DLD1 (cell line): ENCODE results near the gene HOXC6.

Experiments
- in situ Hi-C: cut with HindIII; loops from 2 replicates; pipeline ENCODE4 v1.10.0; 2017; ENCODE audit warnings: low sequenced_read_pairs

The HOXC6 gene

GRCh38 chr12:54024127-54024526, 4.1 kb upstream of the HOXC6 start:
- in situ Hi-C loops, result loop anchor here (25.0 kb wide), 1 partner anchor 188 kb away; no protein-coding TSS in a partner anchor

DNA sequence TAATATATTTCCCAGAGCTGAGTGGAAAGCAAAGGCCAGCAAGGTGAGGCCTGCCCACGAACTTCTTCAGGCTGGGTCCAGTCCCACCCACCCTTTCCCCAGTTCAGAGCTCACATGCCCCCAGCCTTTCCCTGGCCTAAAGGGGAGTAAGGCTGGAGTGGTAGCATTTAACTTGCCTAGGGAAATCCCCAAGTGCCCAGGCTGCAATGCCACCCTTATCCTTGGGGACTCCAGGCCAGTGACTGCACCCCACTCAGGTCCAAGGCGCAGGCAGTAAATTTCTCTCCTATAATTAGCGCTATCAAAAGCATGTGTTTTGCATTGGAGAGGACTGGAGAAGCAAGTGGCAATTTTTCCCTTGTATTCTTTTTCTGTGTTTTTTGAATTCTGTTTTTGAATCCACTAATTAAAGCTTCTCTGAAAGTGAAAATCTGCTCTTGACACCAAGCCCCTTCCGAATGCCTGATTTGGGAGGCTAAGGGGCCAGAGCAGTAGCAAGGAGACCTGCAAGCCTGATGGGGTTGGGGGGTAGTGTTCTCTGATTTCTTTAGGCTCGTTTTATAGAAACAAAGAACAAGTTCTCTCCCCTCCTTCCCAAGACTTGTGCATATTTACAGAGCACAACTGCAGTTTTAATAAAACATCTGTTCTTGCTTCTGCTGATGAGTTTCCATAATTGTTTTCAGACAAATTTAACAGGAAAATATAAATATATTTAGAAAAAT, 3.5 kb upstream of the HOXC6 start:
- in situ Hi-C loops, result loop anchor here (25.0 kb wide), 1 partner anchor 188 kb away; no protein-coding TSS in a partner anchor

DNA sequence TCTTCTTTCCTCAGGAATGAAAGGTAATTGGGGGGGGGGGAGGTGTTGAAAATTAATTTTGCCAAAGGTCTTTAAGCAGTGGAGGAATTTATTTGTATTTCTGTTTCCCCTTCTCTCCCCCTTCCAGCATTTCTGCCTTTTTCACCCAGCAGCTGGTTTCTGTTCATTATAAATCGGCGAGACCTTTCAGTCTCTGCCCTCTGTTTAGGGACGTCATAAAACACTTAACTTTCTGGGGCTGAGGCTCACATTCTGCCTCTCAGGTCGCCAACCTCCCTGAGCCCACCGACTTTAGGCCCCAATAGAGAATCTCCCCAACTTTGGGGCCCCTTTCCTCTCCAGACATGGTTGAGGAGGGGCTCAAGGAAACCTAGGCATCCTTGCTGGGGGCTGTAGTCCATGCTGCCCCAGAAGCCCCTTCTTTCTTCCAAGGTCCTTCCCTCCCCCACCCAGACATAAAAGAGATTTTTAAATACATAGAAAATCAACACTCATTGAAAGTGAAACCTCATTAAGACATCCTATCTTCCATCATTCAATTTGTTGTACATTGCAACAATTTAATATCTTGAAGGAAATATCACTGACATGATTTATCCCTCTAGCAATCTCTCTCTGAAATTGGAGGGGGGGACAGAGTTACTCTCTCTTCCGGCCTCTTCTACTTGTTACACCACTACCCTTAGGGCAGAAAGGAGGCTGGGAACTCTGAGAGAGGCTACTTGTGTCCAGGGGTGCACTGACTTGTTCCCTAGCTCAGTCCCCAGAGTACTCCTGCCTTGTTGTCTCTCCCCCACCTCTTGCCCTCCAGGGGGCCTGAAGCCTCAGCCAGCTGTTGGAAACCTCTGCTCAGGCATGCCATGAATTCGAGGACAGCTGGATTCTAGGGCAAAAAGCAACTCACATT, 2.5 kb upstream of the HOXC6 start:
- in situ Hi-C loops, result no loop called here

- in situ Hi-C loops, result no loop called here
These were observed 1.4 kb upstream of the HOXC6 start for GRCh38 chr12:54026640-54027441.

GRCh38 chr12:54027442-54027786, 826 bp upstream of the HOXC6 start:
- in situ Hi-C loops, result no loop called here

- in situ Hi-C loops, result no loop called here
These were observed 1.5 kb downstream of the HOXC6 start for GRCh38 chr12:54029529-54030441.

DNA sequence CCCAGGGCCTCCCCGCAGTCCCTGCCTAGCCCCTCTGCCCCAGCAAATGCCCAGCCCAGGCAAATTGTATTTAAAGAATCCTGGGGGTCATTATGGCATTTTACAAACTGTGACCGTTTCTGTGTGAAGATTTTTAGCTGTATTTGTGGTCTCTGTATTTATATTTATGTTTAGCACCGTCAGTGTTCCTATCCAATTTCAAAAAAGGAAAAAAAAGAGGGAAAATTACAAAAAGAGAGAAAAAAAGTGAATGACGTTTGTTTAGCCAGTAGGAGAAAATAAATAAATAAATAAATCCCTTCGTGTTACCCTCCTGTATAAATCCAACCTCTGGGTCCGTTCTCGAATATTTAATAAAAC, 2.2 kb downstream of the HOXC6 start:
- in situ Hi-C loops, result no loop called here

DNA sequence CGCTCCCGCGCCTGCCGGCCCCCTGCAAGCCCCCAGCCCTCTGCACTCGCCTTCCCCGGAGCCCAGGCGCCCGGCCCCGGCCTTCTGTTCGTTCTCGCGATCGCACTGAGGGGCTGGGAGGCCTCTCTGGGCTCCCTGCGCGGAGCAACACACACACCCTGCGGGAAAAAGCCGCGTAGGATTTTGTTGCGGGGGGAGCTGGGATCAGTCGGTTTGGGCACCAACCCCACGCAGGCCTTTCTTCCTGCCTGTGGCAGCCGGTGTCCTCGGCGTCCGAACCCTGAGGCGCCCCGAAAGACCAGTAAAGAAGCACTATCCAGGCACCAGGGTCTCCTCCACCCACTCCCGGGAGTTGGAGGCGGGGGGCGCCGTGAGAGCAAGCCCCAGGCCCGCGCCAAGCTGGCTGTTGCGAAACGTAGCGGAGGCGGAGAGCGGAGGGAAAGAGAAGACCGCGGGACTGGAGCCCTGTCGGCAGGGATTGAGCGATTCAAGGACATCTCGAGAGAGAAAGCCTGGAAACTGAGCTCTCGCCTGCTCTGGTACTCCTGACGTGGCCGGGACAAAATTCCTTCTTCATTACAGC, 2.7 kb downstream of the HOXC6 start:
- in situ Hi-C loops, result no loop called here

DNA sequence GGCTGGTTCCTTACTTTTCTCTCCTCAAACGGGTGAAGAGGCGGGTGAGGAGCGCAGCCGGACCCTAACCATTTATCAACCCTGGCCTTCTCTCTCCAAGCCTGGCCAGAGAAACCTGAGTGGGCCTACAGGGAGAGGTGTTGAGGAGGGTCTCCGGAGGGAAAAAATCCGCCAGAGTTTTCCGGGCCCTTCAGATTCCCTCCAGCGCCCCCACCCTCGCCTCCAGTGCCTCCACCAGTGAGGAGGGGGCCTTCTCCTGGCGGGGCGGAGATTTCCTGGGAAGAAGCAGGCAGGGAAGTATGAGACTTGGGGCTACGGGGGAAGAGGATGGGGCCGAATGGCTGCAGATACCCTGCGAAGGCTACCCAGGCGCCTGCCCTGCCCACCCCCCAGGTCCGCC, 3.2 kb downstream of the HOXC6 start:
- in situ Hi-C loops, result no loop called here

GRCh38 chr12:54032086-54032619, 3.9 kb downstream of the HOXC6 start:
- in situ Hi-C loops, result no loop called here

- in situ Hi-C loops, result no loop called here
These were observed 4.4 kb downstream of the HOXC6 start, which contains the start of gene HOXC5 for GRCh38 chr12:54032627-54033100. Gene HOXC5 (plus strand): TSS chr12:54033050. CDS start chr12:54033123, 73 bp downstream.

DNA sequence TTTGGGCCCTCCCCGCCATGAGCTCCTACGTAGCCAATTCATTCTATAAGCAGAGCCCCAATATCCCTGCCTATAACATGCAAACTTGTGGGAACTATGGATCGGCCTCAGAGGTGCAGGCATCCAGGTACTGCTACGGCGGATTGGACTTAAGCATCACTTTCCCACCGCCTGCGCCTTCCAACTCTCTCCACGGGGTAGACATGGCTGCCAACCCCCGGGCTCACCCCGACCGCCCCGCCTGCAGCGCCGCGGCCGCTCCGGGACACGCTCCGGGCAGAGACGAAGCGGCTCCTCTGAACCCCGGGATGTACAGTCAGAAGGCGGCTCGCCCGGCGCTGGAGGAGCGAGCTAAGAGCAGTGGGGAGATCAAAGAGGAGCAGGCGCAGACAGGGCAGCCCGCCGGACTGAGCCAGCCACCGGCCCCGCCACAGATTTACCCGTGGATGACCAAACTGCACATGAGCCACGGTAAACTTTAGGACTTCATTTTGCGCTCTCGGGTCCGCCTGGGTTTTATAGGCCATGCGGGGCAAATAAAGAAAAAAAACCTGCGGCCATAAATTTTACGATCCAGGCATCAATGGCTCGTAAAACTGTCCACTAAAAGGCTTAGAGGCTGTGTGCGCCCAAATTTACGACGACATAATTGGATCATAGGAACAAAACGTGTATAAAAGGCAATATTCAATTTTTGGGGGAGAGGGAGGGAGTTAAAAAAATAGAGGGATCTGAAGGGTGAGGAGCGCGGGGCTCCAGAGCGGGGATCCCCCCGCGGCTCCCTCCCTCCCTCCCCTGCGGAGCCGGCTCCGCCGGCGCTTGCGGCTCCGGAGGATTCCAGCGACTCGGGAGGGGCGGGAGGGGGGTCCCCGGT, 5.1 kb downstream of the HOXC6 start:
- in situ Hi-C loops, result no loop called here

DNA sequence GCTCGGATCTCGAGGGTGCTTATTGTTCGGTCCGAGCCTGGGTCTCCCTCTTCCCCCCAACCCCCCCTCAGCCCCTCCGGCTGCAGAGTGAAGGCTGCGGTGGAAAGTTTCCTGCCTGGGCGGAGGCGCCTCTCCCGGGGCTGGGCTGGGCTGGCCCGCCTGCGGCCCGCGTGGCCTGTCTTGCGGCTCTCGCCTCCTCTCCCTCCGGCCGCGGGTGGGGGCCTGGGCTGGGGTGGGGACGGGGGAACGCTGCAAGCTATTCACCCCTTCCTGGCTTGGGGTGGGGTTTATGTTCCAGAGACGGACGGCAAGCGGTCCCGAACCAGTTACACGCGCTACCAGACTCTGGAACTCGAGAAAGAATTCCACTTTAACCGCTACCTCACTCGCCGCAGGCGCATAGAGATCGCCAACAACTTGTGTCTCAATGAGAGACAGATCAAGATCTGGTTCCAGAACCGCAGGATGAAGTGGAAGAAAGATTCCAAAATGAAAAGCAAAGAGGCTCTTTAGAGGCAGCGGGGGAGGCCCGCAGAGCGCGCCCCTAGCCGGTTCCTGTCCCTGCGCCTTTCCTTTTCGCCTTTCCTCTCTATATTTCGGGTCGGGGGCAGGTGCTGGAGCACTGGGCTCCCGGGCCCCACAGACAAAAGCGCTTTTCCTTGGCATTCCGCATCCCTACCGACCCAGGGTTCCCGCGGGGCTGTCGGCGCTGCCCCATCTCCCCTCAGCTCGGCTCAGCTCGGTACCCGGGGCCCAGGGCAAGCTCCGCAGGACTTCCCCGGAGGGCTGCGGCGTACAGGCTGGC, 5.9 kb downstream of the HOXC6 start:
- in situ Hi-C loops, result no loop called here

DNA sequence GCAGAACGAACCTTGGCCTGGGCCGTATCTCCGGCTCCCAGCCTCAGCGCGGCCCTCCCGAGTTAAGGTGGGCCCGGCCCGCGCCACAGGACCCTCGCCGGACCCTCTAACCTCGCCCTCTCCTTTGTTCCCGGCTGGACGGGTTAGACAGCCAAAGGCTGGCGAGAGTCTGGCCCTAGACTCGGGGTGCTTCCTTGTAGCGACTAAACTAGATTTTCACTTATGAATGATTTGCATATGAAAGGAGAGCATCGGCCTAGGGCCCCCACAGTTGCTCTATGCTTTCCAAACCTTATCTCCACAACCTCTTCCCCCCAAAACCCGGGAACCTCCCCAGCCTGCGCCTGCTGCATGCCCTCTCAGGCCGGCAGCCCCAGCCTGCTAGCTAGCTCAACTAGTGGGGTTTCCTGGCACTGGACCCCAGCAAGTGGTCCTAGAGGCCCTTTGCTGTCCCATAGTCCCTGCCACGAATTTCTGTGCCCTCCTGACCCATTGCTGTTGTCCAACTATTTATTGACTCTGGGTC, 6.6 kb downstream of the HOXC6 start:
- in situ Hi-C loops, result no loop called here

GRCh38 chr12:54035568-54036264, 7.5 kb downstream of the HOXC6 start:
- in situ Hi-C loops, result no loop called here

GRCh38 chr12:54036620-54037359, 8.6 kb downstream of the HOXC6 start:
- in situ Hi-C loops, result no loop called here
